ENCODE data around the gene CYTH3.

The CYTH3 gene

GRCh38 chr7:6279341-6279740 is 6.9 kb upstream of the CYTH3 start:
- no peak for DNase-seq

- no peak for DNase-seq
Measured at GRCh38 chr7:6278749-6279310, 6.4 kb upstream of the CYTH3 start.

GRCh38 chr7:6277476-6277875 is 5.1 kb upstream of the CYTH3 start:
- DNase-seq = no peak

- no peak for DNase-seq
Measured at GRCh38 chr7:6276911-6277408, 4.5 kb upstream of the CYTH3 start.

GRCh38 chr7:6274743-6275142 is 2.3 kb upstream of the CYTH3 start:
- DNase-seq = no peak

- DNase-seq = no peak
Measured at GRCh38 chr7:6273917-6274630, 1.6 kb upstream of the CYTH3 start.

- DNase-seq = no peak
Measured at GRCh38 chr7:6273380-6273837, 985 bp upstream of the CYTH3 start.

- DNase-seq = no peak
Measured at GRCh38 chr7:6271694-6272440, 557 bp downstream of the CYTH3 start.

- peak; percentile 7 for DNase-seq
Measured at GRCh38 chr7:6271060-6271658, 1.3 kb downstream of the CYTH3 start.

GRCh38 chr7:6269527-6269926 is 2.9 kb downstream of the CYTH3 start:
- DNase-seq = no peak

GRCh38 chr7:6268907-6269306 is 3.5 kb downstream of the CYTH3 start:
- DNase-seq = no peak

- DNase-seq = no peak
Measured at GRCh38 chr7:6268023-6268900, 4.2 kb downstream of the CYTH3 start.

- no peak for DNase-seq
Measured at GRCh38 chr7:6266699-6267098, 5.7 kb downstream of the CYTH3 start.

GRCh38 chr7:6262221-6262620 is 10.2 kb downstream of the CYTH3 start:
- DNase-seq = no peak

- DNase-seq = no peak
Measured at GRCh38 chr7:6261699-6262098, 10.7 kb downstream of the CYTH3 start.

- DNase-seq = no peak
Measured at GRCh38 chr7:6260291-6261187, 11.9 kb downstream of the CYTH3 start.

- no peak for DNase-seq
Measured at GRCh38 chr7:6259257-6259656, 13.2 kb downstream of the CYTH3 start.

GRCh38 chr7:6258440-6259182 is 13.8 kb downstream of the CYTH3 start:
- no peak for DNase-seq

GRCh38 chr7:6257675-6258074 is 14.7 kb downstream of the CYTH3 start:
- DNase-seq = no peak

GRCh38 chr7:6256677-6257535 is 15.5 kb downstream of the CYTH3 start:
- peak; percentile 13 for DNase-seq
